HG02981 (cell line): ENCODE measurements around the gene NT5C3B.
"Not testable (repeated sequence)": the region's sequence is repeated elsewhere in the genome, so short reads cannot be mapped to it uniquely, and the experiment has no call there.

Experiments used
- ATAC-seq: cut with Tn5 transposase; IDR thresholded peaks from one replicate; pipeline ENCODE4 v1.9.1; 2021; ENCODE audit warnings: mild to moderate bottlenecking, moderate library complexity; ENCODE audit not compliant: unreplicated experiment

NT5C3B gene

GRCh38 chr17:41785091-41785858 lies 50.8 kb downstream of the NT5C3B start:
- ATAC-seq, result no peak

GRCh38 chr17:41784207-41784744 lies 51.8 kb downstream of the NT5C3B start:
- no peak for ATAC-seq

DNA sequence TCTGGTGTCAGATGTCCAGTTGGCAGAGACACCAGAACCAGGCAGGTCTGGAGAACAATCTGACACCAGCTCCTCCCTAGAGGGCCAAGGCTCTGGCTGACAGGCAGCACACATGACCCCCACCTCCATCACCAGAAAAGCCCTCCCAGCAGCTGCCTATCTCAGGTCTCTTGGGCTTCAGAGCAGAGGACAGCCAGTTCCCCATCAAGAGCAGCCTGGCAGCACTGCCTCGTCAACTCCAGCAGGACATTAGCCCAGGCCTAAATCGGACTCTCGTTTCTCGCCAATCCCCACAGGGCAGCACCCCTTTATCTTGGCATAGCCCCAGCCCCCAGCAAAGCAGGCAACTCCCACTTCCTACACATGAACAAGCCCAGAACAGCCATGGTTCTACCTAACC lies 53.9 kb downstream of the NT5C3B start:
- no peak for ATAC-seq

GRCh38 chr17:41781404-41782110 lies 54.5 kb downstream of the NT5C3B start:
- no peak for ATAC-seq

DNA sequence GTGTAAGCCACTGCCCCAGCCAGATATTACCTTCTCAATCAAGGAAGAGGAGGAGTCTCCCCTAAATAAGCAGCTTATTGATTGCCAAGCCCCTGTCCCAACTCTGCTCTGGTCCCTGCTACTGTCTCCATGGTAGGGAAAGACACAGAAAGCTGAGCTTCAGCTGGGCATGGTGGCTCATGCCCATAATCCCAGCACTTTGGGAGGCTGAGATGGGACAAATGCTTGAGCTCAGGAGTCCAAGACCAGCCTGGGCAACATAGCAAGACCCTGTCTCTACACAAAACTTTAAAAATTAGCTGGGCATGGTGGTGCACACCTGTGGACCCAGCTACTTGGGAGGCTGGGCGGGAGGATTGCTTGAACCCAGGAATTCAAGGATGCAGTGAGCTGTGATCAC lies 56.1 kb downstream of the NT5C3B start:
- no peak for ATAC-seq

- ATAC-seq, result no peak
These were observed 58.4 kb downstream of the NT5C3B start for GRCh38 chr17:41777574-41778188.

DNA sequence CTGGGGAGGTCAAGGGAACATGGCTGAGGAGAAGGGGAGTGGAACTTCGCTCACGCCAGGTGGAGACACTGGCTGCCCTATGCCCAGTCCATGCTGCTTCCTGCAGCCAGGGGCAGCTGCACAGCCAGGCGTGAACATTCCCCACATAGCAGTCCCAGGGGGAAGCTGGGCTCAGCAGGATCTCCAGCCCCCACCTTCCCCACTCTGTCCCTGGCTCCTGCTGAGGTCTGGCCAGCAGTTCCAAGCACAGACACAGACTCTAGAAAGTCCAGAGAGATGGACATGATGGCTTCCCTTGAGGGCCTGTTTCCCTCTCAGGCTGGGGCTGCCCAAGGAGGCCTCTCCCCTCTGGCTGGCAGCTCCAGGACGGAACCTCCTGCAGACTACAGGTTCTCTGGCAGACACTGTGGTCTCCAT lies 58.9 kb downstream of the NT5C3B start:
- no peak for ATAC-seq

GRCh38 chr17:41776262-41776900 lies 59.7 kb downstream of the NT5C3B start:
- not testable (repeated sequence) for ATAC-seq

- ATAC-seq, result no peak
These were observed 60.4 kb downstream of the NT5C3B start for GRCh38 chr17:41775394-41776226.
